KBM-7 (cell line): ENCODE results near the gene TNFSF8.

Experiments used
- DNase-seq: peaks from one replicate; pipeline ENCODE4 v3.0.0-alpha.2; 2015
- in situ Hi-C: fragments of 300-500 bp; cut with MboI; formaldehyde crosslinking; loops from 2 replicates; pipeline ENCODE4 v1.14.3; 2020; ENCODE audit warnings: low sequenced_read_pairs, low pct_unique_long_range_greater_than_20kb, mixed read lengths

TNFSF8 gene

DNA sequence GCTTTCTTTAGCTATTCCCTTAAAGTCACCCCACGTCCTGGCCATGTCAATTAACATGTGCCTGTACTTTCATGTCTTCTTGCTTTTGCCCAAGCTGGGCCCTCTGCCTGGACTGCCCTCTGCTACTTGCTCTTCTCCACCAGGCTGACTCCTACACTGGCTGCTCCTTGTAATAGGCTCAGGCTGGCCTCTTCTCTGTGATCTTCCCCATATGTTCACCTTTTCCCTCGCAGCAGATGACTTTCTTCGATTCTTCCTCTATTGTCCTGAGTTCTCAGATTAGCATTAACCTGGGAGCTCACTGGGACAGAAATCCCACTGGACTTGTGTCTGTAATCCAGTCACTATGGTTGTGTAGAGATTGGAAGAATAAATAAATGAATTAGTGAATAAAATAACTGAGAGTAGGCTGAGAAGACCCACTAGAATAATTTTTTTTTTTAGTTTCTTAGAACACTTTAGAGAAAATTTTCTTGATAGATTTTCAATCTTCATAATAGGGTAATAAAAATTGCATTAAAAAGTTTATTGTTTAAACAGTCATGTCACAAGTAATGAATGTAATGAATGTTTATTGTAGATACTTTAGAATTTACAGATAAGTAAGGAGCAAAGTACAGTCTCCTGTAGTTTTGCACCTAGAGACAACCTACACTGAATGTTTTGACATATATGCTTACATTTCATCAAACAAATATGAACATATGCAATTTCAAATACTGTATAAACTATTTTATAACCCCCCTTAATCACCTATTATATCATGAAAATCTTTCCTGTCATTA is 77.1 kb downstream of the TNFSF8 start:
- no peak for DNase-seq
- in situ Hi-C loops = no loop called here

DNA sequence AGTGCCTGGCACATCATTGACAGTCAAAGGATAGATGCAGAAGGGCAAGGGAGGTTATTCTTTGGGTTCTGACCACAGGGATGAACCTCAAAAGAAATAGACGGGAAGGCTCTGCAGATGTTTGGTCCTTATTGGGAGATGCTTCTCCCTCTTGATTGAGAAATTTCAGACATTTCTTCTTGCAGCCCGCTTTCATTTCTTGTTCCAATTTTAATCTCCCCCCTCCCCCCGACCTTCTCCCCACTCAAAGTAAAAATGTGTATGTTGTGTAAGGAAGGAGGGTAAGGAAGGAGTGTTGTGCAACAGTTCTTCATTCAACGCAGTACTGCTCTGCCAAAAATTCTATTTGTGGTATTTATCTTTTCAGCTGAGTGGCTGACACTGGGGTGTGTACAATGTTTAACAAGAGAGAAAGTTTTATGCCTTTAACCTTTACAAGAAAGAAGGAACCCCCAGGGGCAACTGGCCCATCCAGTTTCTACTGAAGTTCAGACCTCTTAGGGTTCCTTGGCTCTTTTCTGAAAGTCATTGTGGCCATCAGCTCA is 78.3 kb downstream of the TNFSF8 start:
- in situ Hi-C loops = no loop called here
- no peak for DNase-seq

DNA sequence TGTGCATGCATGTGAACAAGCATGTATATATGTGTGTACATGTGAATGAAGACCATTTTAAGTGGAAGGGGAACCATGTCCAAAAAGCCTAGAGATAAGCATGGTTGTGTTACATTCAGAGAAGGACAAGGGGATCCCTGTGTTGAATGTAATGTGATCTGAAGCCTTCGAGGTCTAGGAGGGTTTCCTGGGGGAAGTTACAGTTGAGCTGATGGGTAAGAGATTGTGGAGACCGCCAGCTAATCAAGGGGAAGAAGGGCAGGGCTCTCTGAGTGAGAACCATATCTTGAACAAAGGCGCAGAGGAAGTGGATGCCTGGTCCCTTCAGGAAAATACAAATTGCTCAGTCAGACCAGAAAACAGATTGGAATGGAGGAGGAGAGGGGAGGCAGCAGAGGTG is 79.1 kb downstream of the TNFSF8 start:
- no peak for DNase-seq
- in situ Hi-C loops = no loop called here
